Left renal pelvis (tissue), 4 donors: ENCODE results near the gene RMND5A. TPM values are rescaled to one million over a fixed set of nuclear protein-coding genes. Genes with fewer than 3 reads are reported as not detected.

Source experiments
- DNase-seq, 4 donors: peaks; one replicate each; pipeline ENCODE4 v3.0.0-alpha.2; 2013; ENCODE audit warnings: low read depth in 4 of 4, low spot score in 3 of 4
- polyA plus RNA-seq, 4 donors: library from polyadenylated mRNA; unstranded; fragments of 120-200 nt; gene quantifications; one replicate each; pipeline ENCODE4 v1.2.1, GENCODE V29; 2013; ENCODE audit not compliant: insufficient read length in 4 of 4

Gene RMND5A
- polyA plus RNA-seq, 4 donors: 38.6 to 65.4 (median 61.9) TPM

GRCh38 chr2:86789687-86790133 is 69.6 kb downstream of the RMND5A start:
- DNase-seq: no peak

GRCh38 chr2:86790134-86790675 is 70.1 kb downstream of the RMND5A start:
- no peak for DNase-seq

GRCh38 chr2:86790676-86791572 is 70.8 kb downstream of the RMND5A start, which contains the start of gene CD8A:
CD8A (minus strand) TSS chr2:86790913; CDS start chr2:86790825, 88 bp downstream.
- DNase-seq: no peak

GRCh38 chr2:86791573-86791972 is 71.5 kb downstream of the RMND5A start:
- DNase-seq: no peak

- DNase-seq: no peak
These were observed 73.7 kb downstream of the RMND5A start for GRCh38 chr2:86793752-86794151.

GRCh38 chr2:86794861-86795260 is 74.8 kb downstream of the RMND5A start:
- no peak for DNase-seq

GRCh38 chr2:86800856-86801567 is 80.9 kb downstream of the RMND5A start:
- no peak for DNase-seq

GRCh38 chr2:86806059-86806857 is 86.2 kb downstream of the RMND5A start:
- no peak for DNase-seq

GRCh38 chr2:86807133-86807467 is 87.0 kb downstream of the RMND5A start:
- DNase-seq: no peak

GRCh38 chr2:86807468-86808275 is 87.6 kb downstream of the RMND5A start:
- peak in 2 of 4 donors; percentile 28 to 29 for DNase-seq

- peak in 3 of 4 donors; percentile 73 to 75 (median 73) for DNase-seq
These were observed 88.4 kb downstream of the RMND5A start for GRCh38 chr2:86808315-86809161.

GRCh38 chr2:86809481-86810121 is 89.5 kb downstream of the RMND5A start:
- no peak for DNase-seq

GRCh38 chr2:86815611-86816010 is 95.5 kb downstream of the RMND5A start:
- DNase-seq: no peak

GRCh38 chr2:86818114-86818801 is 98.2 kb downstream of the RMND5A start:
- DNase-seq: no peak

GRCh38 chr2:86818957-86819356 is 98.9 kb downstream of the RMND5A start:
- no peak for DNase-seq

- DNase-seq: no peak
These were observed 101.2 kb downstream of the RMND5A start for GRCh38 chr2:86821306-86821705.

GRCh38 chr2:86821842-86822241 is 101.8 kb downstream of the RMND5A start:
- no peak for DNase-seq
